ENCODE results near the gene ZFP3. TPM values are rescaled to one million over a fixed set of nuclear protein-coding genes. Genes with fewer than 3 reads are reported as not detected.
"Not testable (repeated sequence)": the region's sequence is repeated elsewhere in the genome, so short reads cannot be mapped to it uniquely, and the experiment has no call there.

The ZFP3 gene
- total and polyA plus RNA-seq, 2 donors (not counting 3 experiments of a cell fraction or from before 2014, with no cell fraction given): 1.7 TPM

DNA sequence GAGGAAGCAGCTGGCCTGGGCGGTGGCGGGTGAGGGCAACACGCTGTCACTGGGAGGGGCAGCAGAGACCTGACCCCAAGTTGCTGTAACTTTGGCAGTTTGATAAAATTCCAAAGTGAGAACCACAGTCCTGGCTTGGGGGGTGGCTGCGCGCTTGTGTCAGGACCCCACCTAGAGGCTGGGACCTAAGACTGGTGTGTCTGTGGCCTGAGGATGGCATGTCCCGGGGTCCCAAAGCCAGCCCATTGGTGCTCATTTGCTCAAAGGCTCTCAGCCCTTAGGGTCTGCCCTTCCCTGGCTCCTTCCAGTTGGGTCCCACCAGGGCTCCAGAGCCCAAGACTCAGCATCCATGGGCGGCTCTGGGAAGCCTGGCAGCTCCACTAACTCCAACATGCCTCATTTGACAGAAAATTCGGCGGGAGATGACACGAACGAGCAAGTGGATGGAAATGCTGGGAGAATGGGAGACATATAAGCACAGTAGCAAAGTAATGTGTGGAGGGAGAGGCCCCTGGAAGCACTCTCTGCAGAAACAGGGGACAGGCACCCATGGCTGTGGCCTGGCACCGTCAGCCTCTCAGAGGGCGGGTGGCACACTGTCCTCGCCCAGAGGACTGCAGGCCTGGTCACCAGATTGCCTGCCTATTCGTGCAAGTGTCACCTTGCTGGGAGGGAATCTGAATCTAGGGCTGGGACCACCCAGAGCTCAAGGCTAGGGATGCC, 54.4 kb downstream of the ZFP3 start:
- H4K20me1 ChIP-seq (replicated peaks; ENCODE audit: control insufficient read depth, extremely low read depth, insufficient read depth, low read length); H3K4me3 ChIP-seq (replicated peaks in 1 of 3; ENCODE audit: insufficient read depth in 1 of 3, low read depth in 1 of 3, low read length in 3 of 3); H3K4me2 ChIP-seq (ENCODE audit: insufficient read depth, low read length); FAIRE-seq; dilution Hi-C loops (cut with MboI; ENCODE audit: extremely low pct_ligation_motif_present, low sequenced_read_pairs); H3K9me3 ChIP-seq (replicated peaks; ENCODE audit: control insufficient read depth, insufficient read depth, low read length); H3K27me3 ChIP-seq (ENCODE audit: control insufficient read depth in 2 of 2, insufficient read depth in 2 of 2, low read length in 2 of 2); CTCF ChIA-PET; H3K36me3 ChIP-seq (ENCODE audit: control insufficient read depth in 2 of 2, extremely low read depth in 1 of 2, insufficient read depth in 2 of 2, low read length in 2 of 2); H3K27ac ChIP-seq (ENCODE audit: insufficient read depth, low read depth, low read length); POLR2A ChIA-PET; intact Hi-C loops (cut with micrococcal nuclease); BruUV-seq (replicated peaks); H3K79me2 ChIP-seq (ENCODE audit: control insufficient read depth, insufficient read depth, low read length); H2AFZ ChIP-seq (ENCODE audit: low read depth, low read length); DNase-seq (ENCODE audit: low read depth, low spot score); H3K9ac ChIP-seq (replicated peaks; ENCODE audit: extremely low read depth, insufficient read depth, low read length); H3K9me1 ChIP-seq (replicated peaks; ENCODE audit: control insufficient read depth, extremely low read depth, insufficient read depth, low read length); H3K4me1 ChIP-seq (ENCODE audit: control insufficient read depth, extremely low read depth, insufficient read depth, low read length): not testable (repeated sequence)

DNA sequence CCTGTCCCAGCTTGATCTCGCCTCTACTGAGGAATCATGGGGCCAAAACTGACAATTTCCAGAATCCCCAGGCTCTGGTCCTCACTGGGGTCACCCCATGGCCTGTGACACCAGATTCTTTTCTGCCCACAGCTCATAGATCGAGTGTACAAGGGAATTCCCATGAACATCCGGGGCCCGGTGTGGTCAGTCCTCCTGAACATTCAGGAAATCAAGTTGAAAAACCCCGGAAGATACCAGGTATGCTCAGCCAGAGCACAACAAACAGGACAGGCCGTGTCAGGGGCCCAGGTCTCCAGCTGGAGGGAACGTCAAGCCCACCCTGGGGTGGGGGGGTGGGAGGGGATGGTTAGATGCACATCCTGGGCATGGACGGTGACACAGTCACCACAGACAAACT, 55.0 kb downstream of the ZFP3 start:
- CTCF ChIA-PET: no interaction called here
- Histone ChIP-seq H3K36me3 (ENCODE audit: control insufficient read depth in 2 of 2, extremely low read depth in 1 of 2, insufficient read depth in 2 of 2, low read length in 2 of 2) (no peaks in the 10 kb centered on the region), H4K20me1 (replicated peaks; ENCODE audit: control insufficient read depth, extremely low read depth, insufficient read depth, low read length) (no peaks in the 10 kb centered on the region), H3K9me3 (replicated peaks; ENCODE audit: control insufficient read depth, insufficient read depth, low read length) (no peaks in the 10 kb centered on the region), H3K27me3 (ENCODE audit: control insufficient read depth in 2 of 2, insufficient read depth in 2 of 2, low read length in 2 of 2) (no peaks in the 10 kb centered on the region), H3K4me1 (ENCODE audit: control insufficient read depth, extremely low read depth, insufficient read depth, low read length) (no peaks in the 10 kb centered on the region), H3K4me2 (ENCODE audit: insufficient read depth, low read length) (no peak overlapping the region), H3K27ac (ENCODE audit: insufficient read depth, low read depth, low read length) (no peak overlapping the region), H3K9me1 (replicated peaks; ENCODE audit: control insufficient read depth, extremely low read depth, insufficient read depth, low read length) (no peaks in the 10 kb centered on the region), H2AFZ (ENCODE audit: low read depth, low read length) (no peak overlapping the region), H3K4me3 (replicated peaks in 1 of 3; ENCODE audit: insufficient read depth in 1 of 3, low read depth in 1 of 3, low read length in 3 of 3) (no peak overlapping the region), H3K9ac (replicated peaks; ENCODE audit: extremely low read depth, insufficient read depth, low read length) (no peak overlapping the region), H3K79me2 (ENCODE audit: control insufficient read depth, insufficient read depth, low read length) (no peaks in the 10 kb centered on the region)
- no TSS peak for BruUV-seq (replicated peaks)
- dilution Hi-C loops (cut with MboI; ENCODE audit: extremely low pct_ligation_motif_present, low sequenced_read_pairs): no loop called here
- POLR2A ChIA-PET: no interaction called here
- DNase-seq (ENCODE audit: low read depth, low spot score): no peak
- FAIRE-seq: no peak
- intact Hi-C loops (cut with micrococcal nuclease): no loop called here
- TF ChIP-seq, protein P1, sequence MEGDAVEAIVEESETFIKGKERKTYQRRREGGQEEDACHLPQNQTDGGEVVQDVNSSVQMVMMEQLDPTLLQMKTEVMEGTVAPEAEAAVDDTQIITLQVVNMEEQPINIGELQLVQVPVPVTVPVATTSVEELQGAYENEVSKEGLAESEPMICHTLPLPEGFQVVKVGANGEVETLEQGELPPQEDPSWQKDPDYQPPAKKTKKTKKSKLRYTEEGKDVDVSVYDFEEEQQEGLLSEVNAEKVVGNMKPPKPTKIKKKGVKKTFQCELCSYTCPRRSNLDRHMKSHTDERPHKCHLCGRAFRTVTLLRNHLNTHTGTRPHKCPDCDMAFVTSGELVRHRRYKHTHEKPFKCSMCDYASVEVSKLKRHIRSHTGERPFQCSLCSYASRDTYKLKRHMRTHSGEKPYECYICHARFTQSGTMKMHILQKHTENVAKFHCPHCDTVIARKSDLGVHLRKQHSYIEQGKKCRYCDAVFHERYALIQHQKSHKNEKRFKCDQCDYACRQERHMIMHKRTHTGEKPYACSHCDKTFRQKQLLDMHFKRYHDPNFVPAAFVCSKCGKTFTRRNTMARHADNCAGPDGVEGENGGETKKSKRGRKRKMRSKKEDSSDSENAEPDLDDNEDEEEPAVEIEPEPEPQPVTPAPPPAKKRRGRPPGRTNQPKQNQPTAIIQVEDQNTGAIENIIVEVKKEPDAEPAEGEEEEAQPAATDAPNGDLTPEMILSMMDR (IDR thresholded peaks at IDR 0.05; ENCODE audit: extremely low read depth in 1 of 2, insufficient read depth in 1 of 2, low read depth in 1 of 2, low read length in 2 of 2): no peak
- TF ChIP-seq POLR2A (IDR thresholded peaks at IDR 0.05; ENCODE audit: low read depth, low read length) (no peak), JUN (IDR thresholded peaks at IDR 0.05; ENCODE audit: borderline replicate concordance, insufficient read depth, insufficient read length, low read depth) (no peak), POLR2AphosphoS5 (IDR thresholded peaks at IDR 0.05; ENCODE audit: insufficient read depth, low read depth, low read length) (no peak), MYC (IDR thresholded peaks at IDR 0.05; ENCODE audit: low read depth, low read length) (no peak), EZH2 (IDR thresholded peaks at IDR 0.05; ENCODE audit: borderline replicate concordance, low read depth, low read length, severe bottlenecking) (no peak), FOS (IDR thresholded peaks at IDR 0.05; ENCODE audit: borderline replicate concordance, insufficient read depth, low read length) (no peak), GATA2 (IDR thresholded peaks at IDR 0.05; ENCODE audit: insufficient read depth, insufficient read length, low read depth, low read length) (no peak)
- TF ChIP-seq, protein P2, sequence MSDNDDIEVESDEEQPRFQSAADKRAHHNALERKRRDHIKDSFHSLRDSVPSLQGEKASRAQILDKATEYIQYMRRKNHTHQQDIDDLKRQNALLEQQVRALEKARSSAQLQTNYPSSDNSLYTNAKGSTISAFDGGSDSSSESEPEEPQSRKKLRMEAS (IDR thresholded peaks at IDR 0.05; ENCODE audit: insufficient read depth, insufficient read length): no peak

DNA sequence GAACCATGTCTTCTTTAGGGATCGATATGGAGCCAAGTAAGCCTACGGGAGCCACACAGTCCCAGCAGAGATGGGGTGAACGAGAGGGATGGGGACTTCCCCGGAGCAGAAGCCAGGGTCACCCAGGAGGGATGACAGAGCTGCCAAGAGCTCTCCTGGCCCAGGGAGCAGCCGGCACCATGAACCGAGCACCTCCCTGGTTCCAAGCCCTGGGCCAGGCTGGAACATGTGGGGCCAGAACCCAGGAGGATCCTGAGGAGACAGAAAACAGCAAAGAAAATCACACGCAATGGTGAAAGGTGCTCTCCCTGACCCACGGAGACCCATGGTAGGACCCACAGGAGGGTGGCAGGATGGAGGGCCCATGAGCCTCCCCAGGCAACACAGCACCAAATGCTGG, 55.7 kb downstream of the ZFP3 start:
- FAIRE-seq; dilution Hi-C loops (cut with MboI; ENCODE audit: extremely low pct_ligation_motif_present, low sequenced_read_pairs); intact Hi-C loops (cut with micrococcal nuclease): not testable (repeated sequence)

More for the DNA sequence above, 55.7 kb downstream of the ZFP3 start:
- H3K9me3 ChIP-seq (replicated peaks; ENCODE audit: control insufficient read depth, insufficient read depth, low read length); H3K27me3 ChIP-seq (ENCODE audit: control insufficient read depth in 2 of 2, insufficient read depth in 2 of 2, low read length in 2 of 2); H3K9ac ChIP-seq (replicated peaks; ENCODE audit: extremely low read depth, insufficient read depth, low read length); H3K4me2 ChIP-seq (ENCODE audit: insufficient read depth, low read length); H4K20me1 ChIP-seq (replicated peaks; ENCODE audit: control insufficient read depth, extremely low read depth, insufficient read depth, low read length); DNase-seq (ENCODE audit: low read depth, low spot score); H3K9me1 ChIP-seq (replicated peaks; ENCODE audit: control insufficient read depth, extremely low read depth, insufficient read depth, low read length); H2AFZ ChIP-seq (ENCODE audit: low read depth, low read length); BruUV-seq (replicated peaks); CTCF ChIA-PET; H3K4me3 ChIP-seq (replicated peaks in 1 of 3; ENCODE audit: insufficient read depth in 1 of 3, low read depth in 1 of 3, low read length in 3 of 3); H3K27ac ChIP-seq (ENCODE audit: insufficient read depth, low read depth, low read length); POLR2A ChIA-PET; H3K4me1 ChIP-seq (ENCODE audit: control insufficient read depth, extremely low read depth, insufficient read depth, low read length); H3K79me2 ChIP-seq (ENCODE audit: control insufficient read depth, insufficient read depth, low read length); H3K36me3 ChIP-seq (ENCODE audit: control insufficient read depth in 2 of 2, extremely low read depth in 1 of 2, insufficient read depth in 2 of 2, low read length in 2 of 2): not testable (repeated sequence)
